CD4-positive, alpha-beta T cell treated with Interleukin-1 beta for 1 hour (primary cell): ENCODE results near the gene HOXC9.

Experiments
- DNase-seq, 2 donors: peaks; one replicate each; pipeline ENCODE4 v3.0.0-alpha.2; 2020 to 2022

HOXC9 gene

DNA sequence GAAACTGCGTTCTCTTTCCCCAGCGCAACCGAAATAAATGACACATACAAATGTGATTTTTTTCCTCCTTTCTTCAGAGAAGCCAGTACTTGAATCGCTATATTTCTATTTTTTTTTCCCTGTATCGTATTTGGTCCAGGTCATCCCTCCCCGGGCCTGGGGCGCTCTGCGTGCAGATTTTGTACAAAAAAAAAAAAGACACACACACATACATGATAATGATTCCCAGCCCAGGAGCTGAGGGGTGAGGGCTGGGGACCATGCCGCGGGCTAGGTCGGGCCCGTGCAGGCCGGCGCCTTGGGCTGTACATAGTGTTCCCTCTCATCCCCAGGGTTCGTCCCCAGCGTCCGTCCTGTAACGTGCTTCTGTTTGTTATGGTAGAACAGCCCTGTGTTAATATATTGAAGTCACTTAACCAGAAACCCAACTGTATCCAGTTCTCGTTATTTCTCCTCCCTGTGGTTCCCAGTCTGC is 3.0 kb downstream of the HOXC9 start:
- DNase-seq = no peak

DNA sequence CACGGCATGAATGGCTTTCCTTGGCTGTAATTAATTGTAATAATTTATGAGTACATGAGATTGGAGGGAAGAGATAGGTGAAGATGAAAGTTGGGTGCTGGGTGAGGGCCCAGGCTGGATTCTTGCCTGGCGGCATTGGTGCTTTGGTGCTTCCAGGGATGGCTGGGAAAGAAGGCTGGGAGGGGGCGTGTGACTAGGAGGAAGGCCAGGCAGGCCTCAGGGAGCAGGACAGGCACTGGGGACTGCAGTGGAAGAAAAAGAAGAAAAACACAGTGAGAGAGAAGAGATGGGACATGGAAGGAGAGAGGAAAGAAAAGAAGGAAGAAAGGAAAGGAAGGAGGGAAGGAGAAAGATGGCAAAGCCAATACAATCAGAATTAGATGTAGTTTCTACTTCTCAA is 3.7 kb downstream of the HOXC9 start:
- no peak for DNase-seq

GRCh38 chr12:54004063-54004840 is 4.3 kb downstream of the HOXC9 start:
- no peak for DNase-seq

GRCh38 chr12:54004841-54005530 is 5.0 kb downstream of the HOXC9 start:
- no peak for DNase-seq

DNA sequence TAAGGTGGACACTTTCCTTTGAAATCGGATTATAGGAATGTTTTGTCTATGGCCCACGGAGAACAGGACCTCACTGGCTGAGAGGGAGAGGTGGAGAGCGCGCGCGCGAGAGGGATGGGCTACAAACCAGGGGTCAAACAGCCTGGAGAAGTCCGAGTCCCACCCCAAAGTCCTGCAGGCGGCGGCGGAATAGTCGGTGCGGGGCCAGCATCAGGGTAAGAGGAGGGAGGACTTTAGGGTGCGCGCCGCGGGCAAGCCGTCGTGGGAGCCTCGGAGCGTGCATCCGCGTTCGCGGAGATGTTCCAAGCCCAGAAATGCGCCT is 5.5 kb downstream of the HOXC9 start:
- DNase-seq = no peak

- DNase-seq = peak; percentile 78 to 85
These were observed 6.0 kb downstream of the HOXC9 start for GRCh38 chr12:54005853-54006558.

GRCh38 chr12:54006559-54007220 is 6.7 kb downstream of the HOXC9 start:
- no peak for DNase-seq

DNA sequence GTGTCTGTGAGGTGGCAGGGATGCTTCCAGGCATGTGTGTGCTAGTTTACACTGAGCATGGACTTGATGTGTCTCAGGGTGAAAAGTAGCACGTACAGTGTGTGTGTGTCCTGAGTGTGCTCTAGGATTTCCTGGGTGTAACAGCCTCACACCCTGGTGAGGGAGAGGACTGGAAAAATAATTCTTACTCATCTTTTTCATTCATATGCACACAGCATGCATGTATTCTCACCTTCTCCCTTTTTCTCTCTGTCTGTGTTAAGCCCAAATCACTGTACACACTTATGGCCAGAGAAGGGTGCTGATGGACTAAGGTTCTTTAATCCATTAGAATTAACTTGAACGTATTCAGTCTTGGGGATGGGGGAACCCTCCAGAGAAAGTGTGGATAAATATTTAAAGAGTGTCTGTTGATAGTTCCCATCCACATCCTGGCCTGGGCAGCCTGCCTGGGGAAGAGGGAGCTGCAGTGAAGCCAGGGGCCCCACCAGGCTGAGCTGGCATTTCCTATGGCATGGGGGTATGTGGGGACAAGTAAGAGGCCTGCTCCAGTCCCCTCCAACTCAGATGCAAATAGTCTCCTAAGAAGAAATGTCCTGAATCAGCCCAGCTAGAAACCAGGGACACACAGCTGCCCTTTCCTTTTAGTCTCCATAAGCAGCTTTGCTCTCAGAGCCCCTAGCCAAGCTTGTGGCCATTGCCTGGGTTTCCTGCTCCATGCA is 7.7 kb downstream of the HOXC9 start:
- no peak for DNase-seq

- no peak for DNase-seq
These were observed 8.2 kb downstream of the HOXC9 start for GRCh38 chr12:54008260-54008552.

DNA sequence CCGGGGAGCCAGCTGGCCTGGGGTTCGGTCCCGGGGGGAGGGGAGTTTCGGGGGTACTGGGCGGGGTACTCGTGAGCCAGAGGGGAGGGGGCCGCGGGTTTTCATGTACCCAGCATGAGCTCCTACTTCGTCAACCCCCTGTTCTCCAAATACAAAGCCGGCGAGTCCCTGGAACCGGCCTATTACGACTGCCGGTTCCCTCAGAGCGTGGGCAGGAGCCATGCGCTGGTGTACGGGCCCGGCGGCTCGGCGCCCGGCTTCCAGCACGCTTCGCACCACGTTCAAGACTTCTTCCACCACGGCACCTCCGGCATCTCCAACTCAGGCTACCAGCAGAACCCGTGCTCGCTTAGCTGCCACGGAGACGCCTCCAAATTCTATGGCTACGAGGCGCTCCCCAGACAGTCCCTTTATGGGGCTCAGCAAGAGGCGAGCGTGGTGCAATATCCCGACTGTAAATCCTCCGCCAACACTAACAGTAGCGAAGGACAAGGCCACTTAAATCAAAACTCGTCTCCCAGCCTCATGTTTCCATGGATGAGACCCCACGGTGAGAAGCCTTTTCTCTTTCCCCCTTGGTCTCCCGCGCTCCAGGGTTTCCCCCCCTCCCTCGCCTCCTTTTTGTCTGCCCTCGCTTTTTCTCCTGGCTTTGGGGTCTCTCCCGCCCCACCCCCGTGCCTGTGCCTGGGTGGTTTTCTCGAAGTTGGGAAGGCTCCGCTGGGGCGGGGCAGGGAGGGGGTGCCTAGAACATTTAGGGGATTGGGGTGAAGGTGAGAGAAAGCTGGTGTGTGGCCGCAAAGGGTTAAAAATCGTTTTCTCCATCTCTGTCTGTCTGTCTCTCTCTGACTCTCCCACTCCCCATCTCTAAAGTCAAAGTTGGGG is 9.5 kb downstream of the HOXC9 start:
- no peak for DNase-seq

- no peak for DNase-seq
These were observed 10.4 kb downstream of the HOXC9 start for GRCh38 chr12:54010053-54010971.

DNA sequence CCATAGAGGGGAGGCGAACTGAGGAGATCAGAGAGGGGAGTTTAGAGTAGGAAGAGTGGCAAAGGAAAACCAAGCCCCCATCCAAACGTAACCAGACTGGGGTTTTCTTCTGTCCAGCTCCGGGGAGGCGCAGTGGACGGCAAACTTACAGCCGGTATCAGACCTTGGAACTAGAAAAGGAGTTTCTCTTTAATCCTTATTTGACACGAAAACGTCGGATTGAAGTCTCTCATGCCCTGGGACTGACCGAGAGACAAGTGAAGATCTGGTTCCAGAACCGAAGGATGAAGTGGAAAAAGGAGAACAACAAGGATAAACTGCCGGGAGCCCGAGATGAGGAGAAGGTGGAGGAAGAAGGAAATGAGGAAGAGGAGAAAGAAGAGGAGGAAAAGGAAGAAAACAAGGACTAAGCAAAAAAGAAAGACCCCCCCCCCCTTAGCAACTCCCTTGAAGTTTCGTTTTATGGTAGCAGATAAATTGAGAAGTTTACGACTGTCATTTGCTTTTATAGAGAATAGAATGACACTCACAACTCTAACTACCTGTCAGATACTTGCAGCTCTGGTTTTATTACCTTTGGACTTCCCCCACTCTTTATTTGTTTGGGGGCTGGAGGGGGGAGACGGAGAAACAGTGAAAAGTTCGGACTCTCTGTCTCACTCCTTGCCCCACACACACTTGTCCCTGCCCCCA is 11.2 kb downstream of the HOXC9 start:
- no peak for DNase-seq

GRCh38 chr12:54011665-54012532 is 11.9 kb downstream of the HOXC9 start:
- no peak for DNase-seq

- no peak for DNase-seq
These were observed 12.9 kb downstream of the HOXC9 start for GRCh38 chr12:54012631-54013409.

DNA sequence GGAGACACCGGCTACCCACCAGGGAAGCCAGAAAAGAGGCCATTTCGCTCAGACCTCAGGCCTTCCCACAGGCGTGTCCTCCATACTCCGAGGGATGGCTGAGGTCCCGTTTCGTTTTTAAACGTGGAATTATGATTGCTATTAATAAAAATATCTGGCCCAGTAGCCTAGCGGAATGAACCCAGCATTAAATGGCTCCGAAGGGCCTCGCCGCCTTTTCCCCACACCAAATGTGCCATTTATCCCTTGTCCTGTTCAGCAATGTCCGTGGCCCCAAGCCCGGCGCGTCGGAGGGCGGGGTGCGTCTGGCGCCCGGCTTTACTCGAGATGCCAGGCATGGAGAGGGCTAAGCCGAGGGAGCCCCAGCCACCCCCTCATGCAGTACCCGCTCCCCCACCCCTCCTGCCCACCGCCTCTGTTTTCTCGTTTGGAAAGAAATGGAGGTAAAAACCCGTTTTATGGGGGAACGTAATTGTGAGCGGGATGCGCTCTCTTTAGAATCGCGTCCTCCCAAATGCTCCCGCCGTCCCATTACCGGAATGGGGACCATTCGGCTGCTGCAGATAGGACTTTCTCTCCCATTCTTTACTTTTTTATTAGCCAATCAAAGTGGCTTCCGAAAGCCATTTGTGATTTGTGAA is 14.5 kb downstream of the HOXC9 start:
- no peak for DNase-seq

GRCh38 chr12:54015018-54015931 is 15.3 kb downstream of the HOXC9 start:
- DNase-seq = no peak

- no peak for DNase-seq
These were observed 16.1 kb downstream of the HOXC9 start for GRCh38 chr12:54016051-54016450.
